Gastrocnemius medialis (tissue), 4 donors: ENCODE measurements around the gene VTN. TPM values are rescaled to one million over a fixed set of nuclear protein-coding genes. Genes with fewer than 3 reads are reported as not detected.
A peak's percentile ranks its signal among the peaks of the same experiment; 100 is the strongest.
"Not testable (repeated sequence)": the region's sequence is repeated elsewhere in the genome, so short reads cannot be mapped to it uniquely, and the experiment has no call there.

Source experiments
- ATAC-seq, 2 donors: fragments of 150-250 bp; one replicate each; pipeline ENCODE4 v1.9.1; 2016
- DNase-seq, 2 donors: peaks; one replicate each; pipeline ENCODE4 v3.0.0-alpha.2; 2019
- H3K27ac ChIP-seq, 4 donors: fragments of 200-600 bp; sonication (generic); 1 replicate in 1 of 4; 2 replicates in 3 of 4; pipeline ENCODE4 v1.5.1; 2016 to 2018; ENCODE audit warnings: mild to moderate bottlenecking in 2 of 4, moderate library complexity in 1 of 4
- H3K27me3 ChIP-seq, 3 donors: fragments of 200-600 bp; sonication (generic) in 2 of 3; 1 replicate in 1 of 3; 2 replicates in 2 of 3; pipeline versions ENCODE4 v1.5.1 to v1.6.0; 2016 to 2019; ENCODE audit warnings: mild to moderate bottlenecking in 1 of 3, moderate library complexity in 1 of 3
- H3K36me3 ChIP-seq, 2 donors: fragments of 200-600 bp; sonication (generic) in 1 of 2; one replicate each; pipeline ENCODE4 v1.5.1; 2017 to 2018
- H3K4me1 ChIP-seq, 2 donors: fragments of 200-600 bp; sonication (generic) in 1 of 2; one replicate each; pipeline ENCODE4 v1.5.1; 2016 to 2017; ENCODE audit warnings: mild to moderate bottlenecking in 2 of 2
- H3K4me3 ChIP-seq, 4 donors: fragments of 200-600 bp; sonication (generic) in 3 of 4; 1 replicate in 1 of 4; 2 replicates in 3 of 4; pipeline ENCODE4 v1.5.1; 2016 to 2019; ENCODE audit warnings: mild to moderate bottlenecking in 2 of 4
- H3K9me3 ChIP-seq, 3 donors: fragments of 200-600 bp; sonication (generic) in 2 of 3; 1 replicate in 1 of 3; 2 replicates in 2 of 3; pipeline ENCODE4 v1.5.1; 2016 to 2019
- POLR2A ChIP-seq, 2 donors: fragments of 450-650 bp; IDR thresholded peaks; one replicate each; pipeline ENCODE4 v1.6.1; 2017; ENCODE audit warnings: antibody characterized with exemption in 2 of 2, mild to moderate bottlenecking in 2 of 2, moderate library complexity in 2 of 2
- in situ Hi-C, 4 donors: fragments of 200-750 bp; cut with MboI; loops; one replicate each; pipeline versions ENCODE4 v1.15.0 to v1.8.0; 2017; ENCODE audit warnings: low sequenced_read_pairs in 4 of 4
- intact Hi-C: fragments of 100-400 bp; cut with DNase I; formaldehyde crosslinking; loops from one replicate; pipeline ENCODE4 v1.15.1; 2023; ENCODE audit warnings: low total_unique reads
- total RNA-seq, 4 donors: library from RNA; depleted of rRNA; stranded (reverse); fragments of >200 nt; gene quantifications; one replicate each; pipeline versions ENCODE4 v1.1.0 to v1.2.3, GENCODE V29; 2016
- TF ChIP-seq, protein P1 (sequence below), 5 experiments: fragments of 450-650 bp in 3 of 5; fragments of 200-600 bp in 2 of 5; sonication (generic) in 2 of 5; IDR thresholded peaks in 4 of 5; conservative IDR thresholded peaks in 1 of 5; 1 replicate in 4 of 5; 2 replicates in 1 of 5; pipeline ENCODE4 v1.5.1; 2016 to 2019; ENCODE audit warnings: antibody characterized with exemption in 5 of 5, mild to moderate bottlenecking in 3 of 5, moderate library complexity in 3 of 5

Gene VTN
- total RNA-seq, 4 donors from 2014 or later, result 3.8 to 11.5 TPM; not detected in 2

DNA sequence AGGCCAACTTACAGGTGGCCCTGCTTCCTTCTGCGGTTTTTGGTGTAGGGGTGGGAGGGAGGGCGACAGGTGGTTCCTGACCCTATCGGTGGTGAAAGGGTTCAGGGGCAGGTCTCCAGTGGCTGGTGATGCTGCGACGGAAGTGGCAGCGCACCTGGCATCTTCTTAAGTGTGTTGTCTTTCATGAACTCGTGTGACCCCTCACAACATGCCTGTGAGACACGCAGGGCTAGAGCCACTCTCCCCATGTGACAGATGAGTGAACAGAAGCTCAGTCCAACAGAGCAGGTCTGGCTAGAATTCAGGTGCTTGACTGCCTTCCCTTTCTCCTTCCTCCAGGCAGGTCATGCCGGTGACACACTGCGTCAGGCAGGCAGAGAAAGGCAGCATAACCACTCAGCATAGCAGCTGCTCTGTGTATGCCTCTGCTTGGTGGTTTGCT lies 26.6 kb downstream of the VTN start:
- intact Hi-C loops (no loop called here), in situ Hi-C loops (loop anchor here in 2 of 4 donors (25.0 kb wide), 1 partner anchor 619 kb away; the partner anchor contains the start of gene PHF12 (in 2 of the 2))
- DNase-seq (peak in 1 of 2 donors; percentile 40), ATAC-seq (peak; percentile 54 to 65)
- Histone ChIP-seq H3K4me3 (no peak overlapping the region), H3K27me3 (no peaks in the 10 kb centered on the region), H3K4me1 (peaks cover 0 to 7% of the 10 kb centered on the region in 2 donors), H3K9me3 (no peaks in the 10 kb centered on the region), H3K27ac (peak overlapping the region in 1 of 4 donors; percentile 39), H3K36me3 (peaks cover 0 to 84% of the 10 kb centered on the region in 2 donors)
- no peak for TF ChIP-seq POLR2A (IDR thresholded peaks at IDR 0.05)

DNA sequence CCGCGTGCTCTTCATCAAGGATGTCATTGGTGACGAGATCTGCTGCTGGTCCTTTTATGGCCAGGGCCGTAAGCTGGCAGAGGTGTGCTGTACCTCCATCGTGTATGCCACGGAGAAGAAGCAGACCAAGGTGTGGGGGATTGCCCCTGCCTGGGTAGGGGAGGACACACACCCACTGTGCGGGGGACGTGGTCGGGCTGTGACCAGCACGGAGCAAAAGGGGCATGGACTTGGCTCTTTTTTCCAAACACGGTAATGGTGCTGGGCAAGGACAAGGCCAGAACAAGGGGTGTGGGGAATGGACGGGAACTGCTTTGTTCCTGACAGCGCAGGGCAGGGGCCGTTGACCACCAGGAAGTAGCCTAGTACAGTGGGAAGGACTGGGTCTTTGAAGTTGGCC lies 27.8 kb downstream of the VTN start:
- no peaks in the 10 kb centered on the region for H3K9me3 ChIP-seq
- H3K4me3 ChIP-seq, result no peak overlapping the region
- peaks cover 0 to 72% of the 10 kb centered on the region in 2 donors for H3K36me3 ChIP-seq
- no peak overlapping the region for H3K27ac ChIP-seq
- in situ Hi-C loops (loop anchor here in 2 of 4 donors (25.0 kb wide), 1 partner anchor 620 kb away; the partner anchor contains the start of gene PHF12 (in 2 of the 2)), intact Hi-C loops (no loop called here)
- no peaks in the 10 kb centered on the region for H3K27me3 ChIP-seq
- no peak for ATAC-seq
- TF ChIP-seq, protein P1, sequence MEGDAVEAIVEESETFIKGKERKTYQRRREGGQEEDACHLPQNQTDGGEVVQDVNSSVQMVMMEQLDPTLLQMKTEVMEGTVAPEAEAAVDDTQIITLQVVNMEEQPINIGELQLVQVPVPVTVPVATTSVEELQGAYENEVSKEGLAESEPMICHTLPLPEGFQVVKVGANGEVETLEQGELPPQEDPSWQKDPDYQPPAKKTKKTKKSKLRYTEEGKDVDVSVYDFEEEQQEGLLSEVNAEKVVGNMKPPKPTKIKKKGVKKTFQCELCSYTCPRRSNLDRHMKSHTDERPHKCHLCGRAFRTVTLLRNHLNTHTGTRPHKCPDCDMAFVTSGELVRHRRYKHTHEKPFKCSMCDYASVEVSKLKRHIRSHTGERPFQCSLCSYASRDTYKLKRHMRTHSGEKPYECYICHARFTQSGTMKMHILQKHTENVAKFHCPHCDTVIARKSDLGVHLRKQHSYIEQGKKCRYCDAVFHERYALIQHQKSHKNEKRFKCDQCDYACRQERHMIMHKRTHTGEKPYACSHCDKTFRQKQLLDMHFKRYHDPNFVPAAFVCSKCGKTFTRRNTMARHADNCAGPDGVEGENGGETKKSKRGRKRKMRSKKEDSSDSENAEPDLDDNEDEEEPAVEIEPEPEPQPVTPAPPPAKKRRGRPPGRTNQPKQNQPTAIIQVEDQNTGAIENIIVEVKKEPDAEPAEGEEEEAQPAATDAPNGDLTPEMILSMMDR (IDR thresholded peaks at IDR 0.05 in 4 of 5, conservative IDR thresholded peaks at IDR 0.05 in 1 of 5), result no peak
- TF ChIP-seq POLR2A (IDR thresholded peaks at IDR 0.05), result no peak
- H3K4me1 ChIP-seq, result peaks cover 10 to 17% of the 10 kb centered on the region in 2 donors
- DNase-seq, result no peak

DNA sequence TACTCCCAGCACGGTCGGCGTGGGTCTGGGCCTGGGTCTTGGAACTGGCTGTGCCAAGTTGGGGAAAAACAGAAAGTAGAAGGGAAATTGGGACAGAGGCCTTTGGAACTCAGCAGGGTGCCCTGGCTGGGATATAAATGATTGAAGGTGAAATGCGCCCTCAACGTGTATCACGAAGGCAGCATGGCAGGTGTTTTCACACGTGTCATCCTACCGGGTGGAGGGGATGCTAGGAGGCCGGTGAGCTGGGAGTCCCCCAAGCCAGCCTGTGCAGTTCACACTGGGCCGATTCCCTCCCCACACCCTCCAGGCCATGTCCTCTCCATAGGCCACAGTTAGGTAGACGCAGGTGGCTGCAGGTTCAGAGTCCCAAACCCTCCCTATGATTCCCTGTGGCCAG lies 28.6 kb downstream of the VTN start:
- Histone ChIP-seq H3K9me3 (no peaks in the 10 kb centered on the region), H3K27me3 (no peaks in the 10 kb centered on the region), H3K36me3 (peaks cover 0 to 64% of the 10 kb centered on the region in 2 donors), H3K27ac (no peak overlapping the region), H3K4me1 (peaks cover 18 to 24% of the 10 kb centered on the region in 2 donors), H3K4me3 (no peak overlapping the region)
- TF ChIP-seq, protein P1 (IDR thresholded peaks at IDR 0.05 in 4 of 5, conservative IDR thresholded peaks at IDR 0.05 in 1 of 5), result no peak
- no peak for TF ChIP-seq POLR2A (IDR thresholded peaks at IDR 0.05)
- in situ Hi-C loops (loop anchor here in 2 of 4 donors (25.0 kb wide), 1 partner anchor 621 kb away; the partner anchor contains the start of gene PHF12 (in 2 of the 2)), intact Hi-C loops (no loop called here)
- ATAC-seq (no peak), DNase-seq (no peak)

DNA sequence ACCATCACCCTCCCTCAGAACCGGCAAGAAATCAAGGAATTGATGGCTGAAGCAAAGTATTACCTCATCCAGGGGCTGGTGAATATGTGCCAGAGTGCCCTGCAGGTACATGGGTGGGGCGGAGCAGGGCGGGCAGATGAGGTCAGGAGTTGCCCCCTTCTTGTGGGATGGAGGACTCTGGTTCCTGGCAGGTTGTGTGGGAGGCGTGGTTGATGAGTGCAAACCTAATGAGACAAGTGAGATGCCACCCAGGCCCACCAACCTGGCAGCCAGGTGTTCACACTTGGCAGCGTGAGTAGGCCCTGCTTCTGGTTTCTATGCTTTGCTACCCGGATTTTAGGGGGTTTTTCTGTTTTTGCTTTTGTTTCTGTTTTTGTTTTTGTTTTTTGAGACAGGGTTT lies 29.7 kb downstream of the VTN start:
- Histone ChIP-seq H3K27me3 (no peaks in the 10 kb centered on the region), H3K9me3 (no peaks in the 10 kb centered on the region), H3K36me3 (peaks cover 0 to 52% of the 10 kb centered on the region in 2 donors), H3K27ac (no peak overlapping the region), H3K4me1 (peaks cover 24 to 30% of the 10 kb centered on the region in 2 donors), H3K4me3 (no peak overlapping the region)
- DNase-seq, result no peak
- no peak for TF ChIP-seq POLR2A (IDR thresholded peaks at IDR 0.05)
- TF ChIP-seq, protein P1 (IDR thresholded peaks at IDR 0.05 in 4 of 5, conservative IDR thresholded peaks at IDR 0.05 in 1 of 5), result no peak
- intact Hi-C loops (no loop called here), in situ Hi-C loops (loop anchor here in 2 of 4 donors (25.0 kb wide), 1 partner anchor 622 kb away; the partner anchor contains the start of gene PHF12 (in 2 of the 2))
- ATAC-seq, result no peak

DNA sequence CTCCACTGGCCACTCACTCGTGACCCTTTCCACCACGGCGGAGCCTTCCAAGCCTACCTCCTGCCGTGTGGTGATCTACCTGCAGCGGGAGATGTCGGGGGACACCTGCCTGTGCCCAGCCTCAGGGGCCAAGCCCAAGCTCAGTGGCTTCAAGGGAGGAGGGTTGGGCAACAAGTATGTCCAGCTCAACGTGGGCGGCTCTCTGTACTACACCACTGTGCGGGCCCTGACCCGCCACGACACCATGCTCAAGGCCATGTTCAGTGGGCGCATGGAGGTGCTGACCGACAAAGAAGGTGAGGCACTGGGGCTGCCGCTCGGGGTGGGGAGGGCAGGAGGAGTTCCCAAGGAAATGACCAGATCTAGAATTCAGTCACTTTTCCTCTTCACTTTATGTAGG lies 30.7 kb downstream of the VTN start:
- no peaks in the 10 kb centered on the region for H3K27me3 ChIP-seq
- no peak overlapping the region for H3K4me3 ChIP-seq
- intact Hi-C loops (loop anchor here (10.0 kb wide), 1 partner anchor 445 kb away; the partner anchor contains the start of gene LYRM9), in situ Hi-C loops (loop anchor here in 3 of 4 donors (10.0 to 25.0 kb wide), 3 partner anchors 295 to 623 kb away; partner anchors contain the start of genes PHF12 (in 3 of the 3) and NLK (in 1 of the 3))
- H3K9me3 ChIP-seq, result no peaks in the 10 kb centered on the region
- H3K36me3 ChIP-seq, result peaks cover 0 to 43% of the 10 kb centered on the region in 2 donors
- ATAC-seq (no peak), DNase-seq (no peak)
- H3K27ac ChIP-seq, result peak overlapping the region in 3 of 4 donors; percentile 86 to 91 (median 90)
- no peak for TF ChIP-seq POLR2A (IDR thresholded peaks at IDR 0.05)
- TF ChIP-seq, protein P1 (IDR thresholded peaks at IDR 0.05 in 4 of 5, conservative IDR thresholded peaks at IDR 0.05 in 1 of 5), result no peak
- H3K4me1 ChIP-seq, result peaks cover 28 to 36% of the 10 kb centered on the region in 2 donors

DNA sequence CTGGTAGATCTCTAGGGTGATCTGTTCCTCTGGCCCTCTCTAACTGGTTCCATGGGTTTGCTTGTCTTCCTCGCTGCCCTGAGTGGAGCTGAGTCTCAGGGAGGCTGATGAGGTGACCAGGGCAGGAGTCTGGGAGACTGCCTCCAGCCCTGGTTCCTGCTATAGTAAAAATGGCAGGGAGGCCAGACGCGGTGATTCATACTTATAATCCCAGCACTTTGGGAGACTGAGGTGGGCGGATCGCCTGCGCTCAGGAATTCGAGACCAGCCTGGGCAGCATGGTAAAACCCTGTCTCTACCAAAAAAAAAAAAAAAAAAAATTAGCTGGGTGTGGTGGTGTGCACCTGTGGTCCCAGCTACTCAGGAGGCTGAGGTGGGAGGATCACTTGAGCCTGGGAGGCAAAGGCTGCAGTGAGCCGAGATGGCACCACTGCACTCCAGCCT lies 31.3 kb downstream of the VTN start:
- in situ Hi-C loops (loop anchor here in 3 of 4 donors (10.0 to 25.0 kb wide), 3 partner anchors 294 to 624 kb away; partner anchors contain the start of genes PHF12 (in 3 of the 3) and NLK (in 1 of the 3)), intact Hi-C loops (loop anchor here (10.0 kb wide), 1 partner anchor 444 kb away; the partner anchor contains the start of gene LYRM9)

More for the DNA sequence above, 31.3 kb downstream of the VTN start:
- not testable (repeated sequence) for H3K9me3 ChIP-seq, H3K27me3 ChIP-seq, DNase-seq, ATAC-seq, H3K4me3 ChIP-seq
- Histone ChIP-seq H3K4me1 (peaks cover 34 to 43% of the 10 kb centered on the region in 2 donors), H3K27ac (peak overlapping the region; percentile 23 to 91 (median 88)), H3K36me3 (peaks cover 0 to 37% of the 10 kb centered on the region in 2 donors)
